GM19099 (cell line): ENCODE measurements around the gene TEKT3.

Source experiments
- POLR2A ChIP-seq: IDR thresholded peaks from 3 replicates; pipeline ENCODE4 v1.6.1; 2011; ENCODE audit warnings: low read depth; ENCODE audit not compliant: insufficient read length; ENCODE audit errors: extremely low read depth

TEKT3 gene

GRCh38 chr17:15265131-15265530 is 76.3 kb downstream of the TEKT3 start, which contains the start of gene PMP22:
PMP22 (minus strand) TSS chr17:15265326; CDS start chr17:15260727, 4,599 bp downstream.
- no peak for TF ChIP-seq POLR2A

GRCh38 chr17:15264542-15264941 is 76.9 kb downstream of the TEKT3 start:
- no peak for TF ChIP-seq POLR2A

- no peak for TF ChIP-seq POLR2A
Measured at GRCh38 chr17:15263680-15264079, 77.7 kb downstream of the TEKT3 start.

GRCh38 chr17:15263206-15263579 is 78.2 kb downstream of the TEKT3 start:
- no peak for TF ChIP-seq POLR2A

GRCh38 chr17:15262291-15263205 is 78.8 kb downstream of the TEKT3 start:
- no peak for TF ChIP-seq POLR2A

GRCh38 chr17:15261802-15262290 is 79.6 kb downstream of the TEKT3 start:
- no peak for TF ChIP-seq POLR2A

GRCh38 chr17:15261258-15261801 is 80.1 kb downstream of the TEKT3 start:
- TF ChIP-seq POLR2A: no peak

GRCh38 chr17:15260376-15261257 is 80.8 kb downstream of the TEKT3 start:
- TF ChIP-seq POLR2A: no peak

- TF ChIP-seq POLR2A: no peak
Measured at GRCh38 chr17:15257796-15258512, 83.4 kb downstream of the TEKT3 start.

- no peak for TF ChIP-seq POLR2A
Measured at GRCh38 chr17:15257258-15257788, 84.1 kb downstream of the TEKT3 start.

GRCh38 chr17:15256689-15257088 is 84.7 kb downstream of the TEKT3 start:
- TF ChIP-seq POLR2A: no peak

GRCh38 chr17:15255713-15256454 is 85.5 kb downstream of the TEKT3 start:
- no peak for TF ChIP-seq POLR2A
